Mucosa of rectum (tissue), 2 donors: ENCODE data around the gene RAB8A.

Source experiments
- H3K27ac ChIP-seq, 2 donors: one replicate each; pipeline ENCODE4 v1.7.0; 2013; ENCODE audit warnings: inconsistent platforms in 2 of 2, low read depth in 2 of 2, low read length in 2 of 2
- H3K27me3 ChIP-seq, 2 donors: one replicate each; pipeline ENCODE4 v1.7.0; 2013; ENCODE audit warnings: low read length in 2 of 2; ENCODE audit not compliant: control insufficient read depth in 2 of 2, insufficient read depth in 2 of 2
- H3K36me3 ChIP-seq, 2 donors: one replicate each; pipeline ENCODE4 v1.7.0; 2013; ENCODE audit warnings: low read length in 2 of 2; ENCODE audit not compliant: control insufficient read depth in 2 of 2, insufficient read depth in 2 of 2
- H3K4me1 ChIP-seq, 2 donors: one replicate each; pipeline ENCODE4 v1.7.0; 2013; ENCODE audit warnings: low read length in 2 of 2, mild to moderate bottlenecking in 1 of 2; ENCODE audit not compliant: control insufficient read depth in 2 of 2, insufficient read depth in 2 of 2
- H3K4me3 ChIP-seq, 2 donors: one replicate each; pipeline ENCODE4 v1.7.0; 2013; ENCODE audit warnings: low read length in 2 of 2
- H3K9ac ChIP-seq, 2 donors: one replicate each; pipeline ENCODE4 v1.7.0; 2013; ENCODE audit warnings: low read length in 2 of 2, low read depth in 1 of 2, mild to moderate bottlenecking in 1 of 2
- H3K9me3 ChIP-seq, 2 donors: one replicate each; pipeline ENCODE4 v1.7.0; 2013; ENCODE audit warnings: low read length in 2 of 2; ENCODE audit not compliant: control insufficient read depth in 2 of 2
- donor health status: healthy.
- donor health status: Normal muscosa, but diverticular disease.

The RAB8A gene

DNA sequence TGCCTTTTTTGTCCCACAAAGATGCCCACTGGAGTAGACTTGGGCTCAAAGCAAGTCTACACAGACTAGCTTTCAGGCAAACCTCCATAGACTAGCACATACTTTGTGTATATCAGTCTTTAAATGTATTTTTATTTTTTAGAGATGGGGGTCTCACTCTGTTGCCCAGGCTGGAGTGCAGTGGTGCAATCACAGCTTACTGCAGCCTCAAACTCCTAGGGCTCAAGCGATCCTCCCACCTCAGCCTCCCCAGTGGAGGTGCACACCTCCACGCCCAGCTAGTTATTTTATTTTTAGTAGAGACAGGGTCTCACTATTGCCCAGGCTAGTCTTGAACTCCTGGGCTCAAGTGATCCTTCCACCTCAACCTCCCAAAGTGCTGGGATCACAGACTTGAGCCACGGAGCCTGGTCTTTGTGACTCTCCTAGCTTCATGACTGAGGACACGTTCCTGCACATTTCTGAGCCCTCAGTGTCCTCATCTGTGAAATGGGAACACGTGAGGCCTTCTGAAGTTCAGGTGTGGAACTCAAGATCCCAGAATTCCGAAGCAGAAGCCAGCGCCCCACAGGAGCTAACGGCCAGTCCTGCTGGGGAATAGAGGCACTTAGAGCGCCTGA is 40.5 kb upstream of the RAB8A start:
- H3K9me3 ChIP-seq, result no peaks in the 10 kb centered on the region
- no peaks in the 10 kb centered on the region for H3K27me3 ChIP-seq
- H3K27ac ChIP-seq, result peak overlapping the region; percentile 94 to 99
- no peaks in the 10 kb centered on the region for H3K36me3 ChIP-seq
- peaks cover 36 to 55% of the 10 kb centered on the region in 2 donors for H3K4me1 ChIP-seq
- peak overlapping the region; percentile 54 to 58 for H3K9ac ChIP-seq
- H3K4me3 ChIP-seq, result no peak overlapping the region

DNA sequence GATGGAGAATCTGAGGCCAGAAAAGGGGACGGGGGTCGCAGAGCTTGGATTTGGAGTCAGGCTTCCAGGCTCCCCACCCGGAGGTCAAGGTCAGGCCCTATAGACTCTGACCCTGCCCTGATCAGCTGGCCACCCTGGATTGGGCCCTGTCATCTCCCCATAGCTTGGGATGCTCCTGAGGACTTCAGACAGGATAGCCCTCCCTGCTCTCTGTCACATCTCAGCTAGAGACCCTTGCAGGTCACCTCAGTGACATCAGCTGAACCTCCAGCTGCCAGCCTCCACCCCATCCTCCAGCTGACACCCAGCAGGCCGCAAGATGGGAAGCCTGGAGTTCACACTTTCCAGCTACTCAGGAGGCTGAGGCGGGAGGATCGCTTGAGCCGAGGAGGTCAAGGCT is 38.2 kb upstream of the RAB8A start:
- Histone ChIP-seq H3K27ac (no peak overlapping the region), H3K9me3 (no peaks in the 10 kb centered on the region), H3K4me1 (peaks cover 34 to 53% of the 10 kb centered on the region in 2 donors), H3K36me3 (no peaks in the 10 kb centered on the region), H3K9ac (peak overlapping the region in 1 of 2 donors; percentile 15), H3K27me3 (no peaks in the 10 kb centered on the region), H3K4me3 (no peak overlapping the region)

DNA sequence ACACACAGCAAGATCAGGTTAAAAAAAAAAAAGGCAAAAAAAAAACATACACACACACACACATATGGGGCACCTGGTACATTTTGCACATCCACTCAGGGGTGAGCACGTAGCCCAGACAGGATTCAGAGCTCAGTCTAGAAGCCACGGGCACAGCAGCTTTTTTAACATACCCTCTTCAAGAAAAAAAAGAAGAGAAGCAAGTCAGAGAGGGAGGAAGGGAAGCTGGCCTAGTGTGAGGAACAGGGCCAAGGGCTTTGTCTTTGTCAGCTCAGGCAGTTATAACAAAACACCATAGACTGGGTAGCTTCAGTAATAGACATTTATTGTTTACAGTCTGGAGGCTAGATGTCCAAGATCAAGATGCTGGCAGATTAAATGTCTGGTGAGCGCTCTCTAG is 37.7 kb upstream of the RAB8A start:
- Histone ChIP-seq H3K27ac (no peak overlapping the region), H3K27me3 (no peaks in the 10 kb centered on the region), H3K9ac (no peak overlapping the region), H3K36me3 (no peaks in the 10 kb centered on the region), H3K4me3 (no peak overlapping the region), H3K9me3 (no peaks in the 10 kb centered on the region), H3K4me1 (peaks cover 40 to 52% of the 10 kb centered on the region in 2 donors)

DNA sequence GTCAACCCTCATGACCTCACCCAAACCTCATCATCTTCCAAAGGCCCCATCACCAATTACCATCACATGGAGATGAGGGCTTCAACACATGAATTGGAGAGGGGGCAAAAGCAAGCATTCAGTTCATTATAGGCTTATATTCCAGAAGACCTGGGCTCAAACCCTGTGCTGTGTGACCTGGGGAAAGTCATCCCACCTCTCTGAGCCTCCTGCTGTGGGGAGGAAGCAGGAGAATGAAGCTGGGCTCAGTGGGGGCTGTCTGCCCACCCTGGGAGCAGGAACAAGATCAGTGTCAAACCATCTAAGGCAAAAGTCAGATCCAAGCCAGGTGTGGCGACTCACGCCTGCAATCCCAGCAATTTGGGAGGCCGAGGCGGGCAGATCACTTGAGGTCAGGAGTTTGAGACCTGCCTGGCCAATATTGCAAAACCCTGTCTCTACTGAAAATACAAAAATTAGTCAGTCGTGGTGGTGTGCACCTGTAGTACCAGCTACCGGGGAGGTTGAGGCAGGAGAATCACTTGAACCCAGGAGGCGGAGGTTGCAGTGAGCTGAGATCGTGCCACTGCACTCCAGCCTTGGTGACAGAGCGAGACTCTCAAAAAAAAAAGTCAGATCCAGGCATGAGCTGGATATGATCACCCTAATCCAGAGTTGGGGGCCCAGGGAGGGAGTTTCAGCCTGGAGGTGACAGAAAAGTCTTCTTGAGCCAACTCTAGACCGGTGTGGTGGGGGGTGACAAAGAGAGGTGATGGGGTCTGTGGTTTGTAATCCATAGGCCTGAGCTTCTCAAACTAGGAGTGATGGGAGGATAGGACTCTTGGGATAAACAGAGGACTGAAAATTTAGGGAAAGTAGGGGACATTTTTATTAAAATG is 37.0 kb upstream of the RAB8A start:
- H3K27me3 ChIP-seq, result no peaks in the 10 kb centered on the region
- no peak overlapping the region for H3K9ac ChIP-seq
- H3K36me3 ChIP-seq, result peaks cover 0 to 3% of the 10 kb centered on the region in 2 donors
- H3K4me1 ChIP-seq, result peaks cover 42 to 52% of the 10 kb centered on the region in 2 donors
- no peaks in the 10 kb centered on the region for H3K9me3 ChIP-seq
- peak overlapping the region; percentile 98 to 99 for H3K27ac ChIP-seq
- H3K4me3 ChIP-seq, result no peak overlapping the region

DNA sequence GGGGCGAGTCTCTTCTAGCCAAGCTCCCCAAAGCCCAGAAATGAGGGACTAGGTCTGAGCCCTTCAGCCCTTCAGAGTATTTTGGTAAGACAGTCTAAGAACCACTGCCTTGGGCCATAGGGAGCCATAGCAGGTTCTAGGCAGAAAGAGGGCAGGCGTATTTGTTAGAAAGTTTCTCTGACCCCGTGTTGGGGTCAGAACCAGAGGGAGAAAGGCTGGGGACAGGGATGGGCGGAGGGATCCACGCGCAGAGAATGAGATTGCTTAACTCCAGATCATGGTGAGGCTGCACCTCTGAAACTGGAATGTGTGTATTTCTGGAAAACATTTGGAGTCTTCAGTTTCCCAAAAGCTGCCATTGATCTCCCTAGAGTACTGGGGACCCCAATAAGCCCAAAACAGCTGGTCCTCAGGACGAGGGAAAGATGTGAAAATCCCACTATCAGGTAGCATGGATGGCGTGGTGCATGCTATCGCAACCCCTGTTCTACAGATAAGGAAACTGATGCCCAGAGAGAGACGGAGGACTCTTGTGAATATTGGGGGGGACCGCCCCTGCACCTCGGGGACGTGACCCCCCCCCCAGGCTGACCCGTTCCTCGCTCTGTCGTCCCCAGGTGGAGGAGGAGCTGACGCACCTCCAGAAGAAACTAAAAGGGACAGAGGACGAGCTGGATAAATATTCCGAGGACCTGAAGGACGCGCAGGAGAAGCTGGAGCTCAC is 36.1 kb upstream of the RAB8A start:
- H3K9ac ChIP-seq, result peak overlapping the region; percentile 83 to 97
- no peaks in the 10 kb centered on the region for H3K27me3 ChIP-seq
- H3K27ac ChIP-seq, result peak overlapping the region; percentile 98 to 99
- peaks cover 0 to 3% of the 10 kb centered on the region in 2 donors for H3K36me3 ChIP-seq
- peaks cover 40 to 51% of the 10 kb centered on the region in 2 donors for H3K4me1 ChIP-seq
- no peaks in the 10 kb centered on the region for H3K9me3 ChIP-seq
- peak overlapping the region; percentile 75 to 77 for H3K4me3 ChIP-seq

DNA sequence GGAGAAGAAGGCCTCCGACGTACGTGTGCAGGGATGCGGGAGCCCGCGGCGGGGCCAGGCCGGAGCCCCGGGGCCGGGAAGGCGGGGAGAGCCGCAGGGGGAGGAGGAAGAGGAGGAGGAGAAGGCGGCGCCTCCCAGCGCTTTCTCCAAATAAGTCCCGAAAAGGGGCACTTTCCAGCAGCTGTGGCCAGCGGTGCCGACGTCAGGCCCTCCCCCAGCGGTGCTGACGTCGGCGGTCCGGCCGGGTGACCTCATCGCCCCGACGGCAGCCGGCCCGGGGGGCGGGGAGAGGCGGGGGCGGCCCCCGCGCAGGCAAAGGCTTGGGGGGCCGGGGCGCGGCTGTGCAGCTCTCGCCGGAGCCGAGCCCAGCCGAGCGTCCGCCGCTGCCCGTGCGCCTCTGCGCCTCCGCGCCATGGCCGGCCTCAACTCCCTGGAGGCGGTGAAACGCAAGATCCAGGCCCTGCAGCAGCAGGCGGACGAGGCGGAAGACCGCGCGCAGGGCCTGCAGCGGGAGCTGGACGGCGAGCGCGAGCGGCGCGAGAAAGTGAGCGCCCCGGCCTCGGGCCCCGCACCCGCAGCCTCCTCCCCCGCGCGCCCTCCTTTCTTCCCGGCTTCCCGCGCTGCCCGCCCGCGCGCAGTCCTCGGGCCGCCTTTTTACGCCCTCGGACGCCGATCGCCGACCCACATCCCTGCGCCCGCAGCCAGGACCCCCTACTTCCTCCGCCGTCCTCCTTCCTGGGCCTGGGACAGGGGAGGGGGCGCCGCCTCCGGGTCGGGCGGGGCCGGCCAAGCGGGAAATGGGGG is 35.3 kb upstream of the RAB8A start, which contains the start of gene TPM4:
TPM4 (plus strand) TSS at position 342 of the 804 bp plus-strand sequence; CDS start at position 413, 71 bp downstream.
- Histone ChIP-seq H3K9me3 (no peaks in the 10 kb centered on the region), H3K27me3 (no peaks in the 10 kb centered on the region), H3K27ac (peak within 1 kb of the TSS; percentile 98 to 99), H3K4me1 (peaks cover 33 to 44% of the 10 kb centered on the region in 2 donors), H3K9ac (peak within 1 kb of the TSS; percentile 88 to 97), H3K36me3 (peaks cover 6 to 10% of the 10 kb centered on the region in 2 donors), H3K4me3 (peak within 1 kb of the TSS; percentile 75 to 77)

DNA sequence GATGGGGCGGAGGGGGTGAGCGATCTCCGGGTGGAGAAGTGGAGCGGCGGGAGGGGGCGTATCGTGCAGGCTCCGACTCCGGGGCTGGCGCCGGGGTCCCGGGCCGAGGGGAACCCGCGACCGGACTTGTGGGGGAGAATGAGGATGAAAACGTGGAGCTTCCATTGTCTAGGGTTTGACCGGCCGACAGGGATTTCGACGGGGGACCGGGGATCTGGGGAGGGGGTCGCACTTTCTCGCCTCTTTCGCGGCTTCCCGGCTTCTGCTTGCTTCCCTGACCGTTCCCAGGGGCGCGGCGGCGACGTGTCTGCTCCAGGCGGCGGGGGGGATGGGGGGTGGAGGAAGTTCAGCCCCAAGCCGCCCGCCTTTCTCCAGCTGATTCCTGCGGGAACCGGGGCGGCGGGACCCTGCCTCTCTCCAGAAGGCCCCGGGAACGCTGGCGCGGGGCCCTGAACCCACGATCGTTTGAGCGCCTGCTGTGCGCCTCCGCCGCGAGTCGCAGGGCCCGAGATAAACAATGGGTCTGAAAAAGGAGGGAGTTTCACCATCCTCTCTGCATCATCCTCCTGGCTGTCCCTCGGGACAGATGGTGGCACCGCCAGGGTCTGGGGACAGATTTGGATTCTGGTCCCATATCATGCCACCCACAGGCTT is 34.6 kb upstream of the RAB8A start:
- Histone ChIP-seq H3K4me1 (peaks cover 26 to 36% of the 10 kb centered on the region in 2 donors), H3K9ac (peak overlapping the region; percentile 80 to 97), H3K27ac (peak overlapping the region; percentile 98 to 99), H3K4me3 (peak overlapping the region; percentile 75 to 77), H3K9me3 (no peaks in the 10 kb centered on the region), H3K36me3 (peaks cover 12 to 15% of the 10 kb centered on the region in 2 donors), H3K27me3 (no peaks in the 10 kb centered on the region)

DNA sequence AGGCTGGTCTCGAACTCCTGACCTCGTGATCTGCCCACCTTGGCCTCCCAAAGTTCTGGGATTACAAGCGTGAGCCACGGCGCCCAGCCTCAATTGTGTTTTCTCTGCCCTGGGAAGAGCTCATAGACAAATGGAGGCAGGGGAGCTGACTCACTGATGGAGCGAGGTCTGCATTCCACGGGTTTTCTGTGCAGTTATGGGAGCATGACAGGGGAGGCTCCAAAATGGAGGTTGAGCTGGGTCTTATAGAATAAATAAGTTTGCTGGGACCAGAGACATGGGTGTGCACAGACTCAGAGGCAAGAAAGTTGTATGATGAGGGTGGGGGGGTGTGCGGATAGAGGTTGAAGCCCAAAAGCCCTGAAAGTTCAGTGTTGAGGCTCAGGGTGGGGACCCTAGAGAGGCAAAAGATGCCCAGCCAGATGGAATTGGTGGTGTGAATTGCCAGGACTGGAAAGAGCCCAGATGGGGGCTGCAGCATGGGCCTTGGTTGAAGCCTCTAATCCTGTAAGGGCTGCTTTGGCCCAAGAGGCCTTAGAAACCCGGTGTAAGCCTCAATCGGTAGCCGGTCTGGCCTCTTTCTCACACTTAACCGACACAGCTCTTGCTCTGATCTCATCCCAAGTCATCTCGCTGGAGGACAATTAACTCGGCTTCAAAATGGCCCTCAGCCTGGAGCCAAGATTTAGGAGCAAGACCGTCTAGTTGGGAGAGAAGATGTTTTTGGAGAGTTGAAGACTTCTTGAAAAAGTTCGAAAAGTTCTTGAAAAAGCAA is 33.5 kb upstream of the RAB8A start:
- H3K9ac ChIP-seq, result peak overlapping the region; percentile 90 to 97
- peaks cover 16 to 25% of the 10 kb centered on the region in 2 donors for H3K36me3 ChIP-seq
- no peaks in the 10 kb centered on the region for H3K9me3 ChIP-seq
- H3K27ac ChIP-seq, result peak overlapping the region; percentile 98 to 99
- H3K27me3 ChIP-seq, result no peaks in the 10 kb centered on the region
- peak overlapping the region; percentile 75 to 77 for H3K4me3 ChIP-seq
- H3K4me1 ChIP-seq, result peaks cover 23 to 32% of the 10 kb centered on the region in 2 donors
